Measurements from ENCODE around the gene WDR70.
"Not testable (repeated sequence)": the region's sequence is repeated elsewhere in the genome, so short reads cannot be mapped to it uniquely, and the experiment has no call there.

DNA sequence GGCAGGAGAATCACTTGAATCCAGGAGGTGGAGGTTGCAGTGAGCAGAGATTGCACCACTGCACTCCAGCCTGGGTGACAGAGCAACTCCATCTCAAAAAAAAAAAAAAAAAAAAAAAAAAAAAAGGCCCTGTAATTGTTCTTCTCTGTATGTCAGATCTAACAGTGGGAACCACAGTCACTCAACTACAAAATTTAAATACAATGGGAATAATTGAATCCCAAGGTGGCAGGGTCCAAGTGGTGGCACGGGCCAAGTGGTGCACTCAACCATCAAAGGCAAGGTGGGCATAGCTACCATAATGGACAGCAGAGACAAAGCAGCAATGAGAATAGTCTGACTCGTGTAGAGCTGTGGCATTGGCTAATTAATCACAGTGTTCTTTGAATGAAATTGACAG, 416.2 kb downstream of the WDR70 start:
- TF ChIP-seq, protein P1, sequence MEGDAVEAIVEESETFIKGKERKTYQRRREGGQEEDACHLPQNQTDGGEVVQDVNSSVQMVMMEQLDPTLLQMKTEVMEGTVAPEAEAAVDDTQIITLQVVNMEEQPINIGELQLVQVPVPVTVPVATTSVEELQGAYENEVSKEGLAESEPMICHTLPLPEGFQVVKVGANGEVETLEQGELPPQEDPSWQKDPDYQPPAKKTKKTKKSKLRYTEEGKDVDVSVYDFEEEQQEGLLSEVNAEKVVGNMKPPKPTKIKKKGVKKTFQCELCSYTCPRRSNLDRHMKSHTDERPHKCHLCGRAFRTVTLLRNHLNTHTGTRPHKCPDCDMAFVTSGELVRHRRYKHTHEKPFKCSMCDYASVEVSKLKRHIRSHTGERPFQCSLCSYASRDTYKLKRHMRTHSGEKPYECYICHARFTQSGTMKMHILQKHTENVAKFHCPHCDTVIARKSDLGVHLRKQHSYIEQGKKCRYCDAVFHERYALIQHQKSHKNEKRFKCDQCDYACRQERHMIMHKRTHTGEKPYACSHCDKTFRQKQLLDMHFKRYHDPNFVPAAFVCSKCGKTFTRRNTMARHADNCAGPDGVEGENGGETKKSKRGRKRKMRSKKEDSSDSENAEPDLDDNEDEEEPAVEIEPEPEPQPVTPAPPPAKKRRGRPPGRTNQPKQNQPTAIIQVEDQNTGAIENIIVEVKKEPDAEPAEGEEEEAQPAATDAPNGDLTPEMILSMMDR (IDR thresholded peaks at IDR 0.05), result not testable (repeated sequence)
- TF ChIP-seq, protein P2, sequence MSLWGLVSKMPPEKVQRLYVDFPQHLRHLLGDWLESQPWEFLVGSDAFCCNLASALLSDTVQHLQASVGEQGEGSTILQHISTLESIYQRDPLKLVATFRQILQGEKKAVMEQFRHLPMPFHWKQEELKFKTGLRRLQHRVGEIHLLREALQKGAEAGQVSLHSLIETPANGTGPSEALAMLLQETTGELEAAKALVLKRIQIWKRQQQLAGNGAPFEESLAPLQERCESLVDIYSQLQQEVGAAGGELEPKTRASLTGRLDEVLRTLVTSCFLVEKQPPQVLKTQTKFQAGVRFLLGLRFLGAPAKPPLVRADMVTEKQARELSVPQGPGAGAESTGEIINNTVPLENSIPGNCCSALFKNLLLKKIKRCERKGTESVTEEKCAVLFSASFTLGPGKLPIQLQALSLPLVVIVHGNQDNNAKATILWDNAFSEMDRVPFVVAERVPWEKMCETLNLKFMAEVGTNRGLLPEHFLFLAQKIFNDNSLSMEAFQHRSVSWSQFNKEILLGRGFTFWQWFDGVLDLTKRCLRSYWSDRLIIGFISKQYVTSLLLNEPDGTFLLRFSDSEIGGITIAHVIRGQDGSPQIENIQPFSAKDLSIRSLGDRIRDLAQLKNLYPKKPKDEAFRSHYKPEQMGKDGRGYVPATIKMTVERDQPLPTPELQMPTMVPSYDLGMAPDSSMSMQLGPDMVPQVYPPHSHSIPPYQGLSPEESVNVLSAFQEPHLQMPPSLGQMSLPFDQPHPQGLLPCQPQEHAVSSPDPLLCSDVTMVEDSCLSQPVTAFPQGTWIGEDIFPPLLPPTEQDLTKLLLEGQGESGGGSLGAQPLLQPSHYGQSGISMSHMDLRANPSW (CRISPR knock-in tag; conservative IDR thresholded peaks at IDR 0.05; ENCODE audit: low read depth), result not testable (repeated sequence)
- TF ChIP-seq, protein P3, sequence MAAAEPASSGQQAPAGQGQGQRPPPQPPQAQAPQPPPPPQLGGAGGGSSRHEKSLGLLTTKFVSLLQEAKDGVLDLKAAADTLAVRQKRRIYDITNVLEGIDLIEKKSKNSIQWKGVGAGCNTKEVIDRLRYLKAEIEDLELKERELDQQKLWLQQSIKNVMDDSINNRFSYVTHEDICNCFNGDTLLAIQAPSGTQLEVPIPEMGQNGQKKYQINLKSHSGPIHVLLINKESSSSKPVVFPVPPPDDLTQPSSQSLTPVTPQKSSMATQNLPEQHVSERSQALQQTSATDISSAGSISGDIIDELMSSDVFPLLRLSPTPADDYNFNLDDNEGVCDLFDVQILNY (CRISPR knock-in tag; IDR thresholded peaks at IDR 0.05), result not testable (repeated sequence)
- TF ChIP-seq, protein P4, sequence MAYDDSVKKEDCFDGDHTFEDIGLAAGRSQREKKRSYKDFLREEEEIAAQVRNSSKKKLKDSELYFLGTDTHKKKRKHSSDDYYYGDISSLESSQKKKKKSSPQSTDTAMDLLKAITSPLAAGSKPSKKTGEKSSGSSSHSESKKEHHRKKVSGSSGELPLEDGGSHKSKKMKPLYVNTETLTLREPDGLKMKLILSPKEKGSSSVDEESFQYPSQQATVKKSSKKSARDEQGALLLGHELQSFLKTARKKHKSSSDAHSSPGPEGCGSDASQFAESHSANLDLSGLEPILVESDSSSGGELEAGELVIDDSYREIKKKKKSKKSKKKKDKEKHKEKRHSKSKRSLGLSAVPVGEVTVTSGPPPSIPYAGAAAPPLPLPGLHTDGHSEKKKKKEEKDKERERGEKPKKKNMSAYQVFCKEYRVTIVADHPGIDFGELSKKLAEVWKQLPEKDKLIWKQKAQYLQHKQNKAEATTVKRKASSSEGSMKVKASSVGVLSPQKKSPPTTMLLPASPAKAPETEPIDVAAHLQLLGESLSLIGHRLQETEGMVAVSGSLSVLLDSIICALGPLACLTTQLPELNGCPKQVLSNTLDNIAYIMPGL (CRISPR knock-in tag; IDR thresholded peaks at IDR 0.05), result not testable (repeated sequence)
- not testable (repeated sequence) for TF ChIP-seq NFYB (CRISPR knock-in tag; conservative IDR thresholded peaks at IDR 0.05; ENCODE audit: low read depth); ZNF138 (CRISPR knock-in tag; conservative IDR thresholded peaks at IDR 0.05); ZNF416 (CRISPR knock-in tag; IDR thresholded peaks at IDR 0.05); PRRX2 (CRISPR knock-in tag; IDR thresholded peaks at IDR 0.05); CBFB (CRISPR knock-in tag; IDR thresholded peaks at IDR 0.05; ENCODE audit: low read depth)
- TF ChIP-seq, protein P5, sequence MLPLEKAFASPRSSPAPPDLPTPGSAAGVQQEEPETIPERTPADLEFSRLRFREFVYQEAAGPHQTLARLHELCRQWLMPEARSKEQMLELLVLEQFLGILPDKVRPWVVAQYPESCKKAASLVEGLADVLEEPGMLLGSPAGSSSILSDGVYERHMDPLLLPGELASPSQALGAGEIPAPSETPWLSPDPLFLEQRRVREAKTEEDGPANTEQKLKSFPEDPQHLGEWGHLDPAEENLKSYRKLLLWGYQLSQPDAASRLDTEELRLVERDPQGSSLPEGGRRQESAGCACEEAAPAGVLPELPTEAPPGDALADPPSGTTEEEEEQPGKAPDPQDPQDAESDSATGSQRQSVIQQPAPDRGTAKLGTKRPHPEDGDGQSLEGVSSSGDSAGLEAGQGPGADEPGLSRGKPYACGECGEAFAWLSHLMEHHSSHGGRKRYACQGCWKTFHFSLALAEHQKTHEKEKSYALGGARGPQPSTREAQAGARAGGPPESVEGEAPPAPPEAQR (CRISPR knock-in tag; IDR thresholded peaks at IDR 0.05), result not testable (repeated sequence)

Measured in WTC11 (cell line).